HEK293 (cell line): Measurements from ENCODE around the gene SPATA2.

Experiments
- CTCF ChIA-PET: fragments of 350-600 bp; formaldehyde crosslinking; extraction: SDS; loops from one replicate; lab custom pipeline; 2021; ENCODE audit warnings: antibody characterized with exemption; lab: Yijun Ruan, JAX
- POLR2A ChIA-PET: fragments of 300-600 bp; formaldehyde crosslinking; extraction: SDS; loops from one replicate; lab custom pipeline; 2020; ENCODE audit warnings: antibody characterized with exemption, inconsistent platforms; lab: Yijun Ruan, JAX
- H3K27ac ChIP-seq: fragments of 200-500 bp; sonication (Bioruptor generic); 2 replicates; pipeline ENCODE4 v1.5.1; 2014; ENCODE audit warnings: low read depth, low read length, control low read depth, inconsistent platforms; ENCODE audit errors: extremely low read depth
- H3K36me3 ChIP-seq, 2 experiments: fragments of 200-500 bp in 1 of 2; sonication (Bioruptor generic) in 1 of 2; 1 replicate in 1 of 2; 2 replicates in 1 of 2; pipeline ENCODE4 v1.5.1; 2014 to 2017; ENCODE audit warnings: inconsistent platforms in 2 of 2, low read length in 2 of 2; ENCODE audit not compliant: control insufficient read depth in 2 of 2, insufficient read depth in 1 of 2
- H3K4me1 ChIP-seq: fragments of 200-500 bp; sonication (Bioruptor generic); 2 replicates; pipeline ENCODE4 v1.5.1; 2014; ENCODE audit warnings: mild to moderate bottlenecking, low read length, inconsistent platforms; ENCODE audit not compliant: control insufficient read depth, insufficient read depth
- H3K4me3 ChIP-seq: 2 replicates; pipeline ENCODE4 v1.5.1; 2011; ENCODE audit warnings: low read depth, mild to moderate bottlenecking, control low read depth, low read length, moderate library complexity
- H3K9me3 ChIP-seq: fragments of 200-500 bp; sonication (Bioruptor generic); 2 replicates; pipeline ENCODE4 v1.5.1; 2014; ENCODE audit warnings: low read depth, low read length, inconsistent platforms; ENCODE audit not compliant: control insufficient read depth, insufficient read depth
- SCRT2 ChIP-seq: fragments of 450-650 bp; formaldehyde crosslinking; IDR thresholded peaks from 2 replicates; pipeline ENCODE4 v1.5.1; 2016; ENCODE audit warnings: missing biosample characterization, missing genetic modification characterization
- ZFHX2 ChIP-seq: fragments of 450-650 bp; formaldehyde crosslinking; conservative IDR thresholded peaks from 2 replicates; pipeline ENCODE4 v1.5.1; 2016; ENCODE audit warnings: missing biosample characterization, missing genetic modification characterization
- ZNF121 ChIP-seq: fragments of 450-650 bp; formaldehyde crosslinking; IDR thresholded peaks from 2 replicates; pipeline ENCODE4 v1.5.1; 2016; ENCODE audit warnings: missing biosample characterization, missing genetic modification characterization
- ZNF133 ChIP-seq: fragments of 450-650 bp; formaldehyde crosslinking; IDR thresholded peaks from 2 replicates; pipeline ENCODE4 v1.5.1; 2016; ENCODE audit warnings: missing biosample characterization, missing genetic modification characterization
- ZNF335 ChIP-seq: fragments of 450-650 bp; formaldehyde crosslinking; conservative IDR thresholded peaks from 2 replicates; pipeline ENCODE4 v1.5.1; 2016; ENCODE audit warnings: missing biosample characterization, missing genetic modification characterization
- ZNF366 ChIP-seq: fragments of 450-650 bp; formaldehyde crosslinking; conservative IDR thresholded peaks from 2 replicates; pipeline ENCODE4 v1.5.1; 2016; ENCODE audit warnings: missing biosample characterization, missing genetic modification characterization
- ZNF629 ChIP-seq: fragments of 450-650 bp; formaldehyde crosslinking; IDR thresholded peaks from 2 replicates; pipeline ENCODE4 v1.5.1; 2017; ENCODE audit warnings: missing biosample characterization, missing genetic modification characterization
- ZNF768 ChIP-seq: fragments of 450-650 bp; formaldehyde crosslinking; IDR thresholded peaks from 2 replicates; pipeline ENCODE4 v1.5.1; 2018; ENCODE audit warnings: missing biosample characterization, mild to moderate bottlenecking, missing genetic modification characterization
- TF ChIP-seq, protein P1 (sequence below): fragments of 450-650 bp; formaldehyde crosslinking; IDR thresholded peaks from 2 replicates; pipeline ENCODE4 v1.5.1; 2016; ENCODE audit warnings: missing biosample characterization, missing genetic modification characterization
- TF ChIP-seq, protein P2 (sequence below): fragments of 450-650 bp; formaldehyde crosslinking; IDR thresholded peaks from 2 replicates; pipeline ENCODE4 v1.5.1; 2016; ENCODE audit warnings: missing biosample characterization, missing genetic modification characterization
- TF ChIP-seq, protein P3 (sequence below): fragments of 450-650 bp; formaldehyde crosslinking; IDR thresholded peaks from 2 replicates; pipeline ENCODE4 v1.5.1; 2016; ENCODE audit warnings: missing biosample characterization, missing genetic modification characterization
- TF ChIP-seq, protein P4 (sequence below): fragments of 450-650 bp; formaldehyde crosslinking; IDR thresholded peaks from 2 replicates; pipeline ENCODE4 v1.5.1; 2016; ENCODE audit warnings: missing biosample characterization, missing genetic modification characterization
- TF ChIP-seq, protein P5 (sequence below): fragments of 450-650 bp; formaldehyde crosslinking; IDR thresholded peaks from 2 replicates; pipeline ENCODE4 v1.5.1; 2016; ENCODE audit warnings: missing biosample characterization, missing genetic modification characterization
- TF ChIP-seq, protein P6 (sequence below): fragments of 450-650 bp; formaldehyde crosslinking; IDR thresholded peaks from 2 replicates; pipeline ENCODE4 v1.5.1; 2016; ENCODE audit warnings: missing biosample characterization, missing genetic modification characterization
- TF ChIP-seq, protein P7 (sequence below): fragments of 450-650 bp; formaldehyde crosslinking; IDR thresholded peaks from 2 replicates; pipeline ENCODE4 v1.5.1; 2016; ENCODE audit warnings: missing biosample characterization, missing genetic modification characterization

Gene SPATA2

DNA sequence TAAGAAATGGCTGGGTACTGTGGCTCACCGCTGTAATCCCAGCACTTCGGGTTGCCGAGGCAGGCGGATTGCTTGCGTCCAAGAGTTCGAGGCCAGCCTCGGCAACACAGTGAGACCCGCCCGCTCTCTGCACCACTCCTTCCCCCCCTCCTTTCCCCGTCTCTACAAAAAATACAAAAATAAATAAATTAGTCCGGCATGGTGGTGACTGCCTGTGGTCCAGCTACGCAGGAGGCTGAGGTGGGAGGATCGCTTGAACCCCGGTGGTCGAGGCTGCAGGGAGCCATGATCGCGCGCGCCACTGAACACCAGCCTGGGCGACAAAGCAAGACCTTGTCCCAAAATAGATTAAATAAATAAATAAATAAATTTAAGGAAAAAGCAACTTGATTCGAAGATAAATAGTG, 20.4 kb upstream of the SPATA2 start (continued):
- TF ChIP-seq, protein P1, sequence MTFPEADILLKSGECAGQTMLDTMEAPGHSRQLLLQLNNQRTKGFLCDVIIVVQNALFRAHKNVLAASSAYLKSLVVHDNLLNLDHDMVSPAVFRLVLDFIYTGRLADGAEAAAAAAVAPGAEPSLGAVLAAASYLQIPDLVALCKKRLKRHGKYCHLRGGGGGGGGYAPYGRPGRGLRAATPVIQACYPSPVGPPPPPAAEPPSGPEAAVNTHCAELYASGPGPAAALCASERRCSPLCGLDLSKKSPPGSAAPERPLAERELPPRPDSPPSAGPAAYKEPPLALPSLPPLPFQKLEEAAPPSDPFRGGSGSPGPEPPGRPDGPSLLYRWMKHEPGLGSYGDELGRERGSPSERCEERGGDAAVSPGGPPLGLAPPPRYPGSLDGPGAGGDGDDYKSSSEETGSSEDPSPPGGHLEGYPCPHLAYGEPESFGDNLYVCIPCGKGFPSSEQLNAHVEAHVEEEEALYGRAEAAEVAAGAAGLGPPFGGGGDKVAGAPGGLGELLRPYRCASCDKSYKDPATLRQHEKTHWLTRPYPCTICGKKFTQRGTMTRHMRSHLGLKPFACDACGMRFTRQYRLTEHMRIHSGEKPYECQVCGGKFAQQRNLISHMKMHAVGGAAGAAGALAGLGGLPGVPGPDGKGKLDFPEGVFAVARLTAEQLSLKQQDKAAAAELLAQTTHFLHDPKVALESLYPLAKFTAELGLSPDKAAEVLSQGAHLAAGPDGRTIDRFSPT (tag by site-specific recombination) = no peak
- TF ChIP-seq ZNF133 (tag by site-specific recombination) (no peak), ZNF335 (tag by site-specific recombination) (no peak; the same call in none of the 2 replicates), ZNF768 (tag by site-specific recombination) (no peak), ZFHX2 (tag by site-specific recombination) (no peak)
- TF ChIP-seq, protein P2, sequence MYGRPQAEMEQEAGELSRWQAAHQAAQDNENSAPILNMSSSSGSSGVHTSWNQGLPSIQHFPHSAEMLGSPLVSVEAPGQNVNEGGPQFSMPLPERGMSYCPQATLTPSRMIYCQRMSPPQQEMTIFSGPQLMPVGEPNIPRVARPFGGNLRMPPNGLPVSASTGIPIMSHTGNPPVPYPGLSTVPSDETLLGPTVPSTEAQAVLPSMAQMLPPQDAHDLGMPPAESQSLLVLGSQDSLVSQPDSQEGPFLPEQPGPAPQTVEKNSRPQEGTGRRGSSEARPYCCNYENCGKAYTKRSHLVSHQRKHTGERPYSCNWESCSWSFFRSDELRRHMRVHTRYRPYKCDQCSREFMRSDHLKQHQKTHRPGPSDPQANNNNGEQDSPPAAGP = 0 out of 2 replicates have a peak, but pooled peaks have one; percentile 32
- TF ChIP-seq, protein P3, sequence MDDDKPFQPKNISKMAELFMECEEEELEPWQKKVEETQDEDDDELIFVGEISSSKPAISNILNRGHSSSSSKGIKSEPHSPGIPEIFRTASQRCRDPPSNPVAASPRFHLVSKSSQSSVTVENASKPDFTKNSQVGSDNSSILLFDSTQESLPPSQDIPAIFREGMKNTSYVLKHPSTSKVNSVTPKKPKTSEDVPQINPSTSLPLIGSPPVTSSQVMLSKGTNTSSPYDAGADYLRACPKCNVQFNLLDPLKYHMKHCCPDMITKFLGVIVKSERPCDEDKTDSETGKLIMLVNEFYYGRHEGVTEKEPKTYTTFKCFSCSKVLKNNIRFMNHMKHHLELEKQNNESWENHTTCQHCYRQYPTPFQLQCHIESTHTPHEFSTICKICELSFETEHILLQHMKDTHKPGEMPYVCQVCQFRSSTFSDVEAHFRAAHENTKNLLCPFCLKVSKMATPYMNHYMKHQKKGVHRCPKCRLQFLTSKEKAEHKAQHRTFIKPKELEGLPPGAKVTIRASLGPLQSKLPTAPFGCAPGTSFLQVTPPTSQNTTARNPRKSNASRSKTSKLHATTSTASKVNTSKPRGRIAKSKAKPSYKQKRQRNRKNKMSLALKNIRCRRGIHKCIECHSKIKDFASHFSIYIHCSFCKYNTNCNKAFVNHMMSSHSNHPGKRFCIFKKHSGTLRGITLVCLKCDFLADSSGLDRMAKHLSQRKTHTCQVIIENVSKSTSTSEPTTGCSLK (tag by site-specific recombination) = no peak
- TF ChIP-seq, protein P4, sequence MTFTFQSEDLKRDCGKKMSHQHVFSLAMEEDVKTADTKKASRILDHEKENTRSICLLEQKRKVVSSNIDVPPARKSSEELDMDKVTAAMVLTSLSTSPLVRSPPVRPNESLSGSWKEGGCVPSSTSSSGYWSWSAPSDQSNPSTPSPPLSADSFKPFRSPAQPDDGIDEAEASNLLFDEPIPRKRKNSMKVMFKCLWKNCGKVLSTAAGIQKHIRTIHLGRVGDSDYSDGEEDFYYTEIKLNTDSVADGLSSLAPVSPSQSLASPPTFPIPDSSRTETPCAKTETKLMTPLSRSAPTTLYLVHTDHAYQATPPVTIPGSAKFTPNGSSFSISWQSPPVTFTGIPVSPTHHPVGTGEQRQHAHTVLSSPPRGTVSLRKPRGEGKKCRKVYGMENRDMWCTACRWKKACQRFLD (tag by site-specific recombination) = no peak

DNA sequence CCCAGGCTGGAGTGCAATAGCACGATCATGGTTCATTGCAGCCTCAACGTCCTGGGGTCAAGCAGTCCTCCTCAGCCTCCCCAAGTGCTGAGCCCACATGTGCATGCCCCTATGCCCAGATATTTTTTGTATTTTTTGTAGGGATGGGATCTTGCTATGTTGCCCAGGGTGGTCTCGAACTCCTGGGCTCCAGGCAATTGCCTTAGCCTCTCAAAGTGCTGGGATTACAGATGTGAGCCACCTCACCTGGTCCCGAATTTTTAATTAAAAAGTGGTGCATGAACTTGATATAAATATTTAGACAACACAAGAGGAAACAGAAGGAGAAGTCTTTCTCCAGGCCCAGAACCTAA, 13.8 kb upstream of the SPATA2 start:
- H3K4me1 ChIP-seq = no peaks in the 10 kb centered on the region
- H3K9me3 ChIP-seq = no peaks in the 10 kb centered on the region
- no peak overlapping the region for H3K4me3 ChIP-seq
- ChIA-PET CTCF (interaction anchor here (1.0 to 1.1 kb wide), 3 partner anchors 9 to 392 kb away, joined by 3 to 6 read pairs (median 5); no protein-coding TSS in a partner anchor), POLR2A (no interaction called here)
- TF ChIP-seq ZNF121 (tag by site-specific recombination) (peak; percentile 93), ZNF629 (tag by site-specific recombination) (no peak)
- no peak overlapping the region for H3K27ac ChIP-seq
- no peaks in the 10 kb centered on the region for H3K36me3 ChIP-seq

DNA sequence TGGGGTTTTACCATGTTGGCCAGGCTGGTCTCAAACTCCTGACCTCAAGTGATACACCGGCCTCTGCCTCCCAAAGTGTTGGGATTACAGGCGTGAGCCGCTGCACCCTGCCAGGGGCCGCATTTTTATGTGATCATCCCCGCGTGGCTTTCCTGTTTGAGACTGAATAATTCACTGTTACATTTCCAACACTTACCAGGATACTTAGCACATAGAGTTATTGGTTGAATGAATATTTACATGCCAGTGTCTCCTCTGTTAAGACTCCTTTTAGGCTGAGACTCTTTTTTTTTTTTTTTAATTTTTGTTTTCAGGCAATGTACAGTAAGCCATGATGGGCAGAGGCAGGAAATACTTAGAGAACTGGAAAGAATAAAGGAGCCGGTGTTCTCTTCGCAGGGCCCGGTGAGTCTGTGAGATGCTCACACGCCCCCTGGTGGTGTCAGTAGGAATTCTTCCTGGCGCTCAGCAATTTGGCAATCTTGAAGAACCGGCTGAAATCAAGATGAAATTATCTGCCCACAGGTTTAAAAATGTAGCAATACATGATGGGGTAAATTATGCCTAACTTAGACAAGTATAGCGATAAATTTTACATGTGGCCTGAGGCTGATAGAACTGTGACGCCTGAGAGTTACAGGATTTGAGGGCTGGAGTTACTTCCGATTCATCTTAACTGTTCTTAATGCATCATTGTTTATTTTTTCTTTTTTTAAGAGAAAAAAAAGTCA, 13.2 kb upstream of the SPATA2 start:
- H3K4me3 ChIP-seq = no peak overlapping the region
- TF ChIP-seq SCRT2 (tag by site-specific recombination) (peak; percentile 40; the same call in 1 of the 2 replicates), ZNF366 (tag by site-specific recombination) (peak; percentile 57)
- TF ChIP-seq, protein P5, sequence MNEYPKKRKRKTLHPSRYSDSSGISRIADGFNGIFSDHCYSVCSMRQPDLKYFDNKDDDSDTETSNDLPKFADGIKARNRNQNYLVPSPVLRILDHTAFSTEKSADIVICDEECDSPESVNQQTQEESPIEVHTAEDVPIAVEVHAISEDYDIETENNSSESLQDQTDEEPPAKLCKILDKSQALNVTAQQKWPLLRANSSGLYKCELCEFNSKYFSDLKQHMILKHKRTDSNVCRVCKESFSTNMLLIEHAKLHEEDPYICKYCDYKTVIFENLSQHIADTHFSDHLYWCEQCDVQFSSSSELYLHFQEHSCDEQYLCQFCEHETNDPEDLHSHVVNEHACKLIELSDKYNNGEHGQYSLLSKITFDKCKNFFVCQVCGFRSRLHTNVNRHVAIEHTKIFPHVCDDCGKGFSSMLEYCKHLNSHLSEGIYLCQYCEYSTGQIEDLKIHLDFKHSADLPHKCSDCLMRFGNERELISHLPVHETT (tag by site-specific recombination) = peak; percentile 25; the same call in 1 of the 2 replicates
- TF ChIP-seq, protein P6, sequence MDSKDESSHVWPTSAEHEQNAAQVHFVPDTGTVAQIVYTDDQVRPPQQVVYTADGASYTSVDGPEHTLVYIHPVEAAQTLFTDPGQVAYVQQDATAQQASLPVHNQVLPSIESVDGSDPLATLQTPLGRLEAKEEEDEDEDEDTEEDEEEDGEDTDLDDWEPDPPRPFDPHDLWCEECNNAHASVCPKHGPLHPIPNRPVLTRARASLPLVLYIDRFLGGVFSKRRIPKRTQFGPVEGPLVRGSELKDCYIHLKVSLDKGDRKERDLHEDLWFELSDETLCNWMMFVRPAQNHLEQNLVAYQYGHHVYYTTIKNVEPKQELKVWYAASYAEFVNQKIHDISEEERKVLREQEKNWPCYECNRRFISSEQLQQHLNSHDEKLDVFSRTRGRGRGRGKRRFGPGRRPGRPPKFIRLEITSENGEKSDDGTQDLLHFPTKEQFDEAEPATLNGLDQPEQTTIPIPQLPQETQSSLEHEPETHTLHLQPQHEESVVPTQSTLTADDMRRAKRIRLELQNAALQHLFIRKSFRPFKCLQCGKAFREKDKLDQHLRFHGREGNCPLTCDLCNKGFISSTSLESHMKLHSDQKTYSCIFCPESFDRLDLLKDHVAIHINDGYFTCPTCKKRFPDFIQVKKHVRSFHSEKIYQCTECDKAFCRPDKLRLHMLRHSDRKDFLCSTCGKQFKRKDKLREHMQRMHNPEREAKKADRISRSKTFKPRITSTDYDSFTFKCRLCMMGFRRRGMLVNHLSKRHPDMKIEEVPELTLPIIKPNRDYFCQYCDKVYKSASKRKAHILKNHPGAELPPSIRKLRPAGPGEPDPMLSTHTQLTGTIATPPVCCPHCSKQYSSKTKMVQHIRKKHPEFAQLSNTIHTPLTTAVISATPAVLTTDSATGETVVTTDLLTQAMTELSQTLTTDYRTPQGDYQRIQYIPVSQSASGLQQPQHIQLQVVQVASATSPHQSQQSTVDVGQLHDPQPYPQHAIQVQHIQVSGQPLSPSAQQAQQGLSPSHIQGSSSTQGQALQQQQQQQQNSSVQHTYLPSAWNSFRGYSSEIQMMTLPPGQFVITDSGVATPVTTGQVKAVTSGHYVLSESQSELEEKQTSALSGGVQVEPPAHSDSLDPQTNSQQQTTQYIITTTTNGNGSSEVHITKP (tag by site-specific recombination) = 0 out of 2 replicates have a peak, but pooled peaks have one; percentile 23
- TF ChIP-seq, protein P7, sequence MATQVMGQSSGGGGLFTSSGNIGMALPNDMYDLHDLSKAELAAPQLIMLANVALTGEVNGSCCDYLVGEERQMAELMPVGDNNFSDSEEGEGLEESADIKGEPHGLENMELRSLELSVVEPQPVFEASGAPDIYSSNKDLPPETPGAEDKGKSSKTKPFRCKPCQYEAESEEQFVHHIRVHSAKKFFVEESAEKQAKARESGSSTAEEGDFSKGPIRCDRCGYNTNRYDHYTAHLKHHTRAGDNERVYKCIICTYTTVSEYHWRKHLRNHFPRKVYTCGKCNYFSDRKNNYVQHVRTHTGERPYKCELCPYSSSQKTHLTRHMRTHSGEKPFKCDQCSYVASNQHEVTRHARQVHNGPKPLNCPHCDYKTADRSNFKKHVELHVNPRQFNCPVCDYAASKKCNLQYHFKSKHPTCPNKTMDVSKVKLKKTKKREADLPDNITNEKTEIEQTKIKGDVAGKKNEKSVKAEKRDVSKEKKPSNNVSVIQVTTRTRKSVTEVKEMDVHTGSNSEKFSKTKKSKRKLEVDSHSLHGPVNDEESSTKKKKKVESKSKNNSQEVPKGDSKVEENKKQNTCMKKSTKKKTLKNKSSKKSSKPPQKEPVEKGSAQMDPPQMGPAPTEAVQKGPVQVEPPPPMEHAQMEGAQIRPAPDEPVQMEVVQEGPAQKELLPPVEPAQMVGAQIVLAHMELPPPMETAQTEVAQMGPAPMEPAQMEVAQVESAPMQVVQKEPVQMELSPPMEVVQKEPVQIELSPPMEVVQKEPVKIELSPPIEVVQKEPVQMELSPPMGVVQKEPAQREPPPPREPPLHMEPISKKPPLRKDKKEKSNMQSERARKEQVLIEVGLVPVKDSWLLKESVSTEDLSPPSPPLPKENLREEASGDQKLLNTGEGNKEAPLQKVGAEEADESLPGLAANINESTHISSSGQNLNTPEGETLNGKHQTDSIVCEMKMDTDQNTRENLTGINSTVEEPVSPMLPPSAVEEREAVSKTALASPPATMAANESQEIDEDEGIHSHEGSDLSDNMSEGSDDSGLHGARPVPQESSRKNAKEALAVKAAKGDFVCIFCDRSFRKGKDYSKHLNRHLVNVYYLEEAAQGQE (tag by site-specific recombination) = no peak

More for the DNA sequence above, 13.2 kb upstream of the SPATA2 start:
- no peaks in the 10 kb centered on the region for H3K4me1 ChIP-seq
- POLR2A ChIA-PET = no interaction called here
- CTCF ChIA-PET = interaction anchor here (0.7 to 1.3 kb wide), 5 partner anchors 7 to 391 kb away, joined by 3 to 5 read pairs (median 3); partner anchors contain the start of gene RNF114
- H3K27ac ChIP-seq = no peak overlapping the region
- H3K9me3 ChIP-seq = no peaks in the 10 kb centered on the region
- H3K36me3 ChIP-seq = no peaks in the 10 kb centered on the region
